Osteoblast (primary cell): ENCODE data around the gene SHISA7. TPM values are rescaled to one million over a fixed set of nuclear protein-coding genes. Genes with fewer than 3 reads are reported as not detected.
A peak's percentile ranks its signal among the peaks of the same experiment; 100 is the strongest.

ENCODE experiments used
- DNase-seq: peaks from one replicate; pipeline ENCODE4 v3.0.0; 2011; ENCODE audit warnings: low spot score, mixed read lengths; ENCODE audit not compliant: insufficient read length; ENCODE audit errors: missing footprints
- H2AFZ ChIP-seq: 2 replicates; pipeline ENCODE4 v1.6.0; 2011; ENCODE audit warnings: mild to moderate bottlenecking, low read length
- H3K27ac ChIP-seq: 2 replicates; pipeline ENCODE4 v1.5.1; 2011; ENCODE audit warnings: mild to moderate bottlenecking, low read depth, low read length, moderate library complexity
- H3K27me3 ChIP-seq: 2 replicates; pipeline ENCODE4 v1.6.0; 2012; ENCODE audit warnings: mild to moderate bottlenecking, control low read depth, inconsistent platforms, low read length, moderate library complexity; ENCODE audit not compliant: insufficient read depth
- H3K36me3 ChIP-seq: 2 replicates; pipeline ENCODE4 v1.5.1; 2011; ENCODE audit warnings: mild to moderate bottlenecking, low read length, control low read depth, moderate library complexity; ENCODE audit not compliant: insufficient read depth
- H3K4me1 ChIP-seq: 2 replicates; pipeline ENCODE4 v1.5.1; 2011; ENCODE audit warnings: mild to moderate bottlenecking, low read length, control low read depth, moderate library complexity; ENCODE audit not compliant: insufficient read depth
- H3K4me2 ChIP-seq: 2 replicates; pipeline ENCODE4 v1.6.0; 2011; ENCODE audit warnings: mild to moderate bottlenecking, low read length; ENCODE audit not compliant: insufficient read depth
- H3K4me3 ChIP-seq: fragments of 200-600 bp; sonication (generic); 3 replicates; pipeline ENCODE4 v1.5.1; 2012; ENCODE audit warnings: mild to moderate bottlenecking, low read length, inconsistent platforms; ENCODE audit not compliant: insufficient read depth
- H3K79me2 ChIP-seq: 2 replicates; pipeline ENCODE4 v1.6.0; 2012; ENCODE audit warnings: mild to moderate bottlenecking, low read length, control low read depth, inconsistent platforms; ENCODE audit not compliant: insufficient read depth
- H3K9me3 ChIP-seq: 2 replicates; pipeline ENCODE4 v1.5.1; 2011; ENCODE audit warnings: low read depth, low read length, control low read depth
- H4K20me1 ChIP-seq: 2 replicates; pipeline ENCODE4 v1.6.0; 2012; ENCODE audit warnings: mild to moderate bottlenecking, low read length, control low read depth; ENCODE audit not compliant: insufficient read depth
- total RNA-seq: library from RNA; depleted of rRNA; stranded (reverse); fragments of >200 nt; gene quantifications from 2 replicates; pipeline ENCODE4 v1.2.3, GENCODE V29; 2012
- TF ChIP-seq, protein P1 (sequence below): IDR thresholded peaks from 2 replicates; pipeline ENCODE4 v1.5.1; 2011; ENCODE audit warnings: mild to moderate bottlenecking, low read depth, low read length, moderate library complexity; ENCODE audit errors: extremely low read depth

SHISA7 gene
- total RNA-seq, 1 donor: not detected

DNA sequence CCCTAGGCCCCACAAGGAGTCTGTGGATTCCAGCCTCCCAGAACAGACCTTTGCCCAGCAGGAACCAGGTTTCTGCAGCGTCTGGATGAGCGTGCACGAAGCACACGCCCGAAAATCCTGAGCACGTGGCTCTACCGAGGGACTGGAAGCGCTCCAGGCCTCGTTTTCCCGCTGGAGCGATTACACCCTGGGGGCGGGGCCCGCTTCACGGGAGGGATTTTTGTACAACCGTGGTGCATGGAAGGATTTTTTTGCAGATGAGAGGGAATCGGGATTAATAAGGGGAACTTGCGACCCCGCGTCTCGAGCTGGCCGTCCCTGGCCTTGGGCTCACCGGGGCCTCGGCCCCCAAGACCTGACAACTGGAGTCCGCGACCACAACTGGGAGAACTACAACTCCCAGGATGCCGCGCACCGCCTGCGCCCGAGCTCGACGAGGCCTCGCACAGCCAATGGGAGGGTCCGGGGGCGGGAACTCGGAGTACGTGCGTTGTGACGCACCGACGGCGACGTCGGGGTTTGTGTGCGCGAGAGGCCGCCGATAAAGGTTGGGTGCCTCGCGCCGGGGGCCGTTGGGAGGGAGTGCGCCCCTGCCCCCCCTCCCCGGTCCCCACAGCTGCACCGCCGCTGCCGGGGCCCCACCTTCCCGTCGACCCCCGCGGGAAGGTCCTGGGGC lies 33.1 kb upstream of the SHISA7 start, which contains the start of gene ZNF628:
Gene ZNF628 (plus strand): TSS at position 518 of the 676 bp plus-strand sequence. CDS start 3,294 bp downstream, outside the sequence.
- H3K4me1 ChIP-seq: peaks cover 32% of the 10 kb centered on the region
- DNase-seq: peak; percentile 100
- H3K36me3 ChIP-seq: no peaks in the 10 kb centered on the region
- TF ChIP-seq, protein P1, sequence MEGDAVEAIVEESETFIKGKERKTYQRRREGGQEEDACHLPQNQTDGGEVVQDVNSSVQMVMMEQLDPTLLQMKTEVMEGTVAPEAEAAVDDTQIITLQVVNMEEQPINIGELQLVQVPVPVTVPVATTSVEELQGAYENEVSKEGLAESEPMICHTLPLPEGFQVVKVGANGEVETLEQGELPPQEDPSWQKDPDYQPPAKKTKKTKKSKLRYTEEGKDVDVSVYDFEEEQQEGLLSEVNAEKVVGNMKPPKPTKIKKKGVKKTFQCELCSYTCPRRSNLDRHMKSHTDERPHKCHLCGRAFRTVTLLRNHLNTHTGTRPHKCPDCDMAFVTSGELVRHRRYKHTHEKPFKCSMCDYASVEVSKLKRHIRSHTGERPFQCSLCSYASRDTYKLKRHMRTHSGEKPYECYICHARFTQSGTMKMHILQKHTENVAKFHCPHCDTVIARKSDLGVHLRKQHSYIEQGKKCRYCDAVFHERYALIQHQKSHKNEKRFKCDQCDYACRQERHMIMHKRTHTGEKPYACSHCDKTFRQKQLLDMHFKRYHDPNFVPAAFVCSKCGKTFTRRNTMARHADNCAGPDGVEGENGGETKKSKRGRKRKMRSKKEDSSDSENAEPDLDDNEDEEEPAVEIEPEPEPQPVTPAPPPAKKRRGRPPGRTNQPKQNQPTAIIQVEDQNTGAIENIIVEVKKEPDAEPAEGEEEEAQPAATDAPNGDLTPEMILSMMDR: no peak
- H3K27ac ChIP-seq: peak within 1 kb of the TSS; percentile 85
- no peaks in the 10 kb centered on the region for H4K20me1 ChIP-seq
- no peaks in the 10 kb centered on the region for H3K9me3 ChIP-seq
- peak within 1 kb of the TSS; percentile 97 for H2AFZ ChIP-seq
- no peaks in the 10 kb centered on the region for H3K27me3 ChIP-seq
- peak within 1 kb of the TSS; percentile 86 for H3K4me3 ChIP-seq
- H3K4me2 ChIP-seq: peak within 1 kb of the TSS; percentile 94
- peaks cover 24% of the 10 kb centered on the region for H3K79me2 ChIP-seq

DNA sequence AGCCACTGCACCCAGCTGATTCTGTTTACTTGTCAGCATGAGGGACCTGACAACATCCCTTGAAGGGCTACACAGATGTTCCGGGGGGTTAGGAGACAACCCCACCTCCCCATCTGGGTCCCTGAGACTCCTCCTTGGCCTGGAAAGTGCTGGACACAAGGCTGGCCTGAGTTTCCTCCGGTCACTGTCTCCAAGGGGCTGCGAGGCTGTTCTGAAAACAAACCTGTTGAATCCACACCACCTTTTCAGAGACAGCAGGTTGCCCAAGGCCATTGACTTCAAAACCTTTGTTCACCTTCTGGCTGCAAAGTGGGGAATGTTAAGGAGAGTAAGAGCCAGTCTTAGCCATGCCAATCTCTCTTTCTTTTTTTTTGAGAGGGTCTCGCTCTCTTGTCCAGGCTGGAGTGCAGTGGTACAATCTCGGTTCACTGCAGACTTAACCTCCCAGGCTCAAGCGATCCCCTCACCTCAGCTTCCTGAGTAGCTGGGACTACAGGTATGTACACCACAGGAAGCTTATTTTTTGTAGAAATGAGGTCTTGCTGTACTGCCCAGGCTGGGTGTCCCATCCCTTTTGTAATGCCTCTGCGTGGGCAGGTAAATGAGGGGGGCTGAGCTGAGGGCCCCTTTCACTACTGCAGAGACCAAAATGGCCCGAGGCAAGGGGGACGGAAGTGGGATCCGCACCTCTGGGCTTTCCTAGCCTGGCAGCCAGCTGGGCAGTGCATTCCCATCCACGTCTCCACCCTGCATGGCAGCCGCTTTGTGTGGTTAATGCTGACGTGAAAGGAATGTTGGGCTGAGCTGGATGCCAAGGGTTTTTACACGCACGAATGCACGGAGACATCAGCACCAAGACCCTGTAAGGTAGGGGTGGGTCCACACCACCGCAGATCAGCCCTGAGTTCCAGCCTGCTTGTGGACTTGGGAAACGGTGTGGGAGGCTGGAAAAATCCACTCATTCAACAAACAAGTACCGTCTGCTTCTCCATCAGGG lies 31.5 kb upstream of the SHISA7 start:
- H3K79me2 ChIP-seq: peaks cover 20% of the 10 kb centered on the region
- H4K20me1 ChIP-seq: no peaks in the 10 kb centered on the region
- no peak overlapping the region for H3K4me3 ChIP-seq
- H3K9me3 ChIP-seq: no peaks in the 10 kb centered on the region
- peaks cover 32% of the 10 kb centered on the region for H3K4me1 ChIP-seq
- H2AFZ ChIP-seq: peak overlapping the region; percentile 37
- H3K27me3 ChIP-seq: no peaks in the 10 kb centered on the region
- TF ChIP-seq, protein P1: no peak
- no peaks in the 10 kb centered on the region for H3K36me3 ChIP-seq
- H3K4me2 ChIP-seq: no peak overlapping the region
- no peak for DNase-seq
- peak overlapping the region; percentile 85 for H3K27ac ChIP-seq

DNA sequence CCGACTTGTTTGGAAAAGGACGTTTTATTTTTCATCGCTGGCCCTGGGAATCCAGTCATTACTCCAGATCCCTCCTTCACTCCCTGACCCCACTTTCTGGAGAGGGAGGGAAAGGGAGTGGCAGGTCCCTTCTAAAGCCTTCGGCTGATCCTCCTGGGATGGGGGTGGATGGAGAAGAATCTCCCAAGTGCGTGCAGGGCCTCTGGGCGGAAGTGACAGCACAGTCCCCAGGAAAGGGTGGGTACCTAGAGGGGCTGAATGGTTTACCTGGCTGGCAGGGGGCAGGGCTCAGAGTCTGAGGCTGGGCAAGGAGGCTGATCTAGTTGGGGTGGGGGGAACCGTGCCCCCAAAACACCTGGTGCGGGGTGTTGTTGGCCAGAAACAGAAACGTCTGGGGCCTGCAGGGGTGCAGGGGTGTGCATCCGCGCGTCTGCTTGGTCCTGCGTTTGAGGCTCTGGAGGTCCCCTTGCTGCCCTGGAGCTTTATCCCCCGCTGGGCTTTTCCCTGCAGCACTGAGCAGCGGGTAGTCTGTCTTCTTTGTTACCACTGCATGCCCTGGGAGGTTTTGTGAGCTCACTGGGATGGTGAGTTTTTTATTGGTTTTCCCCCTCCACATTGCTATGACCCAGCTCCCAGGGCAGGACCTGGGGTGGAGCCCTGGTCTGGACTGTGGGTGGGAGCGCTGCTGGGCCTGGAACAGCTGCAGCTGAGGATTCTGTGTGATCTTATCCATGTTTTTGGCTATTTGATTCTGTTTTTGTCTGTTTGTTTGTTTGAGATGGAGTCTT lies 30.3 kb upstream of the SHISA7 start:
- Histone ChIP-seq H3K4me2 (no peak overlapping the region), H3K27me3 (no peaks in the 10 kb centered on the region), H3K27ac (peak overlapping the region; percentile 85)

More for the DNA sequence above, 30.3 kb upstream of the SHISA7 start:
- TF ChIP-seq, protein P1: no peak
- Histone ChIP-seq H3K9me3 (no peaks in the 10 kb centered on the region), H3K4me3 (no peak overlapping the region), H3K36me3 (no peaks in the 10 kb centered on the region), H3K79me2 (peaks cover 9% of the 10 kb centered on the region), H4K20me1 (no peaks in the 10 kb centered on the region), H3K4me1 (peaks cover 32% of the 10 kb centered on the region), H2AFZ (no peak overlapping the region)
- DNase-seq: peak; percentile 90
